T-helper 1 cell treated with Interleukin-12 subunit alpha and Interleukin-12 subunit beta and Interleukin-4 antibody, amounts not matched to agents 30 ng/mL and 1 ng/mL, for 36 hours (primary cell): Measurements from ENCODE around the gene WDR45B. TPM values are rescaled to one million over a fixed set of nuclear protein-coding genes. Genes with fewer than 3 reads are reported as not detected.

Source experiments
- intact Hi-C: fragments of 100-400 bp; cut with micrococcal nuclease; formaldehyde crosslinking; loops from one replicate; pipeline ENCODE4 v1.15.1; 2024
- total RNA-seq: library from RNA; stranded (reverse); gene quantifications from 2 replicates; pipeline ENCODE4 v1.2.3, GENCODE V29; 2022

Gene WDR45B
- total RNA-seq, 1 donor from 2014 or later: 37.0 TPM

GRCh38 chr17:82631544-82631943 lies 16.7 kb downstream of the WDR45B start:
- intact Hi-C loops: no loop called here

- intact Hi-C loops: no loop called here
Measured at GRCh38 chr17:82630212-82630611, 18.0 kb downstream of the WDR45B start.

GRCh38 chr17:82629748-82630147 lies 18.5 kb downstream of the WDR45B start:
- intact Hi-C loops: no loop called here

GRCh38 chr17:82627405-82627804 lies 20.8 kb downstream of the WDR45B start:
- intact Hi-C loops: no loop called here

GRCh38 chr17:82623707-82624106 lies 24.5 kb downstream of the WDR45B start:
- intact Hi-C loops: no loop called here

GRCh38 chr17:82619641-82620040 lies 28.6 kb downstream of the WDR45B start:
- intact Hi-C loops: no loop called here

GRCh38 chr17:82619211-82619610 lies 29.0 kb downstream of the WDR45B start:
- intact Hi-C loops: no loop called here

- intact Hi-C loops: no loop called here
Measured at GRCh38 chr17:82616021-82616711, 32.1 kb downstream of the WDR45B start.

GRCh38 chr17:82615084-82616020 lies 32.9 kb downstream of the WDR45B start:
- intact Hi-C loops: no loop called here

GRCh38 chr17:82614095-82614631 lies 34.1 kb downstream of the WDR45B start:
- intact Hi-C loops: no loop called here

GRCh38 chr17:82613283-82614094 lies 34.8 kb downstream of the WDR45B start:
- intact Hi-C loops: no loop called here

GRCh38 chr17:82611140-82612058 lies 36.8 kb downstream of the WDR45B start:
- intact Hi-C loops: no loop called here

- intact Hi-C loops: no loop called here
Measured at GRCh38 chr17:82609655-82610054, 38.6 kb downstream of the WDR45B start.

- intact Hi-C loops: no loop called here
Measured at GRCh38 chr17:82608816-82609215, 39.4 kb downstream of the WDR45B start.

- intact Hi-C loops: no loop called here
Measured at GRCh38 chr17:82605939-82606600, 42.2 kb downstream of the WDR45B start.

GRCh38 chr17:82604532-82604931 lies 43.7 kb downstream of the WDR45B start:
- intact Hi-C loops: no loop called here

- intact Hi-C loops: no loop called here
Measured at GRCh38 chr17:82603981-82604448, 44.2 kb downstream of the WDR45B start.

GRCh38 chr17:82602986-82603710 lies 45.1 kb downstream of the WDR45B start:
- intact Hi-C loops: no loop called here

- intact Hi-C loops: no loop called here
Measured at GRCh38 chr17:82602487-82602886, 45.8 kb downstream of the WDR45B start.
